ENCODE measurements around the gene VPREB3. TPM values are rescaled to one million over a fixed set of nuclear protein-coding genes. Genes with fewer than 3 reads are reported as not detected.

The VPREB3 gene
- polyA plus RNA-seq, 10 donors: 0.26 to 1.4 (median 0.84) TPM; not detected in 1

- DNase-seq: no peak
These were observed 50.2 kb downstream of the VPREB3 start for GRCh38 chr22:23704062-23704461.

Other genes starting within 250 kb of the VPREB3 start
- under 1 TPM in 9 of 10 donors, not detected in 1; 0.23 to 0.95 (median 0.84) TPM for gene IGLL1, start 174.1 kb downstream of the VPREB3 start, polyA plus RNA-seq (ENCODE audit: insufficient read length in 10 of 10)
- 1 to 10 TPM in 1 of 10 donors, under 1 TPM in 8, not detected in 1; 0.33 to 1.7 (median 0.46) TPM for gene DRICH1, start 122.1 kb downstream of the VPREB3 start, polyA plus RNA-seq (ENCODE audit: insufficient read length in 10 of 10)
- 1 to 10 TPM in 9 of 10 donors, under 1 TPM in 1; 0.36 to 2.4 (median 1.6) TPM for gene RGL4, start 63.4 kb downstream of the VPREB3 start, polyA plus RNA-seq (ENCODE audit: insufficient read length in 10 of 10)
- 1 to 10 TPM; 4.0 to 6.2 (median 5.1) TPM for gene ZNF70, start 3.3 kb downstream of the VPREB3 start, polyA plus RNA-seq (ENCODE audit: insufficient read length in 10 of 10)
- under 1 TPM in 9 of 10 donors, not detected in 1; 0.14 to 0.61 (median 0.33) TPM for gene C22orf15, start 8.6 kb upstream of the VPREB3 start, polyA plus RNA-seq (ENCODE audit: insufficient read length in 10 of 10)
- 10 to 100 TPM; 35.5 to 74.9 (median 50.2) TPM for gene CHCHD10, start 13.5 kb upstream of the VPREB3 start, polyA plus RNA-seq (ENCODE audit: insufficient read length in 10 of 10)
- gene MMP11, start 18.4 kb upstream of the VPREB3 start, polyA plus RNA-seq (ENCODE audit: insufficient read length in 10 of 10): 10 to 100 TPM in 4 of 10 donors, 1 to 10 TPM in 6; 6.2 to 18.2 (median 8.7) TPM
- gene SMARCB1, start 32.5 kb upstream of the VPREB3 start, polyA plus RNA-seq (ENCODE audit: insufficient read length in 10 of 10): 100 to 1,000 TPM in 1 of 10 donors, 10 to 100 TPM in 9; 57.5 to 111 (median 74.6) TPM
- 1 to 10 TPM in 8 of 10 donors, under 1 TPM in 2; 0.71 to 2.6 (median 1.3) TPM for gene DERL3, start 84.6 kb upstream of the VPREB3 start, polyA plus RNA-seq (ENCODE audit: insufficient read length in 10 of 10)
- gene SLC2A11, start 103.5 kb upstream of the VPREB3 start, polyA plus RNA-seq (ENCODE audit: insufficient read length in 10 of 10): 10 to 100 TPM in 1 of 10 donors, 1 to 10 TPM in 9; 4.3 to 10.1 (median 6.4) TPM
- gene MIF, start 140.0 kb upstream of the VPREB3 start, polyA plus RNA-seq (ENCODE audit: insufficient read length in 10 of 10): 100 to 1,000 TPM in 8 of 10 donors, 10 to 100 TPM in 2; 75.5 to 212 (median 130) TPM
- 10 to 100 TPM in 4 of 10 donors, 1 to 10 TPM in 6; 2.2 to 33.9 (median 9.4) TPM for gene GSTT2B, start 206.8 kb upstream of the VPREB3 start, polyA plus RNA-seq (ENCODE audit: insufficient read length in 10 of 10)
- 1 to 10 TPM; 2.0 to 6.7 (median 3.1) TPM for gene DDTL, start 212.5 kb upstream of the VPREB3 start, polyA plus RNA-seq (ENCODE audit: insufficient read length in 10 of 10)
- 10 to 100 TPM; 29.9 to 65.1 (median 44.2) TPM for gene DDT, start 220.0 kb upstream of the VPREB3 start, polyA plus RNA-seq (ENCODE audit: insufficient read length in 10 of 10)
- 1 to 10 TPM in 4 of 10 donors, under 1 TPM in 1, not detected in 5; 0.43 to 2.6 (median 1.8) TPM for gene GSTT2, start 225.7 kb upstream of the VPREB3 start, polyA plus RNA-seq (ENCODE audit: insufficient read length in 10 of 10)